Mesothelial cell of epicardium (in vitro differentiated cells): Measurements from ENCODE around the gene GNAI3. TPM values are rescaled to one million over a fixed set of nuclear protein-coding genes. Genes with fewer than 3 reads are reported as not detected.
A peak's percentile ranks its signal among the peaks of the same experiment; 100 is the strongest.

Experiments
- DNase-seq, 2 experiments: peaks; one replicate each; pipeline ENCODE4 v3.0.0; 2021; ENCODE audit warnings: low spot score in 2 of 2; ENCODE audit not compliant: unreplicated experiment in 2 of 2
- H3K27ac Mint-ChIP-seq: 2 replicates; pipeline ENCODE4 v1.8.0; 2021; ENCODE audit warnings: mixed read lengths
- H3K27me3 Mint-ChIP-seq: 2 replicates; pipeline ENCODE4 v1.8.0; 2021; ENCODE audit warnings: low read depth, mixed read lengths
- H3K36me3 Mint-ChIP-seq: 2 replicates; pipeline ENCODE4 v1.8.0; 2021; ENCODE audit warnings: mixed read lengths
- H3K4me1 Mint-ChIP-seq: 2 replicates; pipeline ENCODE4 v1.8.0; 2021; ENCODE audit warnings: mixed read lengths
- H3K4me3 Mint-ChIP-seq: 2 replicates; pipeline ENCODE4 v1.8.0; 2021; ENCODE audit warnings: mild to moderate bottlenecking, moderate library complexity, mixed read lengths
- H3K9me3 Mint-ChIP-seq: 2 replicates; pipeline ENCODE4 v1.8.0; 2021; ENCODE audit warnings: mixed read lengths
- CTCF ChIP-seq: fragments of 200-600 bp; sonication (generic); IDR thresholded peaks from one replicate; pipeline ENCODE4 v1.5.0; 2021; ENCODE audit warnings: antibody characterized with exemption; ENCODE audit not compliant: unreplicated experiment
- total RNA-seq: library from RNA; stranded (reverse); gene quantifications from 3 replicates; pipeline ENCODE4 v1.2.1, GENCODE V29; 2021

The GNAI3 gene
- total RNA-seq, 1 donor from 2014 or later, result 8.2 TPM

GRCh38 chr1:109543988-109544735, 4.3 kb upstream of the GNAI3 start:
- H3K4me1 Mint-ChIP-seq, result peaks cover 25% of the 10 kb centered on the region
- no peak for DNase-seq
- no peak overlapping the region for H3K4me3 Mint-ChIP-seq
- H3K27ac Mint-ChIP-seq, result no peak overlapping the region
- no peak for TF ChIP-seq CTCF
- H3K36me3 Mint-ChIP-seq, result no peaks in the 10 kb centered on the region
- H3K27me3 Mint-ChIP-seq, result peaks cover 35% of the 10 kb centered on the region
- H3K9me3 Mint-ChIP-seq, result no peaks in the 10 kb centered on the region

- DNase-seq, result peak; percentile 69 to 88
- Mint-ChIP-seq H3K4me1 (peaks cover 38% of the 10 kb centered on the region), H3K9me3 (no peaks in the 10 kb centered on the region), H3K27me3 (peaks cover 16% of the 10 kb centered on the region), H3K36me3 (peaks cover 1% of the 10 kb centered on the region), H3K27ac (peak overlapping the region; percentile 100), H3K4me3 (peak overlapping the region; percentile 97)
- TF ChIP-seq CTCF, result peak; percentile 82
Observed at GRCh38 chr1:109546311-109547109, 1.9 kb upstream of the GNAI3 start.

- Mint-ChIP-seq H3K4me3 (peak overlapping the region; percentile 97), H3K4me1 (peaks cover 38% of the 10 kb centered on the region), H3K9me3 (no peaks in the 10 kb centered on the region), H3K27me3 (peaks cover 6% of the 10 kb centered on the region), H3K27ac (peak overlapping the region; percentile 100), H3K36me3 (peaks cover 1% of the 10 kb centered on the region)
- no peak for TF ChIP-seq CTCF
- DNase-seq, result peak in 1 of 2 experiments; percentile 47
Observed at GRCh38 chr1:109547463-109548320, 723 bp upstream of the GNAI3 start.

- Mint-ChIP-seq H3K27me3 (no peaks in the 10 kb centered on the region), H3K27ac (no peak overlapping the region)
- no peak for DNase-seq
Observed at GRCh38 chr1:109556563-109556962, 8.1 kb downstream of the GNAI3 start.

More at GRCh38 chr1:109556563-109556962, 8.1 kb downstream of the GNAI3 start:
- Mint-ChIP-seq H3K9me3 (no peaks in the 10 kb centered on the region), H3K4me3 (no peak overlapping the region), H3K36me3 (no peaks in the 10 kb centered on the region), H3K4me1 (peaks cover 4% of the 10 kb centered on the region)
- no peak for TF ChIP-seq CTCF
